ENCODE data around the gene F12. TPM values are rescaled to one million over a fixed set of nuclear protein-coding genes. Genes with fewer than 3 reads are reported as not detected.

The F12 gene
- total and polyA plus RNA-seq, 2 of the 8 experiments (the other 6 are each of a cell fraction or from before 2014, with no cell fraction given) = 6.5 to 7.8 TPM

GRCh38 chr5:177385720-177386119 lies 23.6 kb downstream of the F12 start (continued):
- no peak for TF ChIP-seq CHD7 (IDR thresholded peaks at IDR 0.05; ENCODE audit: insufficient replicate concordance, low read length)
- TF ChIP-seq KDM4A (IDR thresholded peaks at IDR 0.05; ENCODE audit: low read depth, low read length, severe bottlenecking) = no peak
- TF ChIP-seq POLR2A (IDR thresholded peaks at IDR 0.05; ENCODE audit: control extremely low read depth in 1 of 2, low read depth in 2 of 2, low read length in 2 of 2) = no peak
- no peak for TF ChIP-seq RNF2 (IDR thresholded peaks at IDR 0.05; ENCODE audit: borderline replicate concordance, low read depth, low read length, missing control alignments, poor library complexity, severe bottlenecking)
- no peak for TF ChIP-seq TAF1 (IDR thresholded peaks at IDR 0.05; ENCODE audit: low read depth, low read length)
- no peak for TF ChIP-seq E2F6 (IDR thresholded peaks at IDR 0.05)
- no peak for TF ChIP-seq CREB1 (IDR thresholded peaks at IDR 0.05)
